ENCODE data around the gene GPM6B. TPM values are rescaled to one million over a fixed set of nuclear protein-coding genes. Genes with fewer than 3 reads are reported as not detected.

The GPM6B gene
- total and polyA plus RNA-seq, 2 of the 4 experiments (the other 2 are of a cell fraction), result 4.2 to 5.9 TPM

DNA sequence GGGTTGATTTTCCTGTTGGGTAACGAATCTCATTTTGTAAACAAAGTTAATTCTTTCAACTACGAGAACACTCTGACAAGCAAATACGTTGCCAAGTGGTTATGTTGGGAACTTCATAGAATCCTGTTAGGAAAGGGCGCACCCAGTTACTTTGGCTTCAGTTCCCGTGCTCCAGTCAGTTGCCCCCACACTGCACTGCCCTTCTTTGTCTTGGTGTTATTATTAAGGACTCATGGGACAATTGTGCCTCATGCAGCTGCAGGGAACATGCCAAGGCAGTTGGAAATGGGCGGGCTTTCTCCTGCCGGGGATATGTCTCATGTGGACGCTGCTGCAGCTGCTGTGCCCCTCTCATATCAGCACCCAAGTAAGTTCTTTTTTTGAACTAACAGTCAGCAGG is 53.4 kb downstream of the GPM6B start:
- Histone ChIP-seq H3K4ac (ENCODE audit: low read depth, low read length) (no peak overlapping the region), H2AK5ac (ENCODE audit: low read depth, low read length) (no peak overlapping the region), H4K5ac (ENCODE audit: low read depth, low read length) (no peak overlapping the region), H3K9ac (ENCODE audit: low read depth, low read length) (no peak overlapping the region), H3K23ac (ENCODE audit: low read depth, low read length) (no peak overlapping the region), H4K91ac (ENCODE audit: insufficient read depth, low read depth, low read length) (no peak overlapping the region), H3K9me1 (ENCODE audit: insufficient read depth, low read length) (no peaks in the 10 kb centered on the region), H2AFZ (replicated peaks; ENCODE audit: low read length, poor library complexity) (no peak overlapping the region), H3K14ac (replicated peaks; ENCODE audit: low read depth, low read length) (no peak overlapping the region), H2AK9ac (replicated peaks; ENCODE audit: low read depth, low read length, poor library complexity) (no peak overlapping the region), H4K20me1 (ENCODE audit: insufficient read depth, low read length) (no peaks in the 10 kb centered on the region), H3K9me3 (ENCODE audit: control insufficient read depth, insufficient read depth, low read length) (no peaks in the 10 kb centered on the region), H3K27ac (ENCODE audit: insufficient read depth, low read length) (no peak overlapping the region), H2BK120ac (ENCODE audit: low read depth, low read length) (no peak overlapping the region), H2BK20ac (ENCODE audit: low read depth, low read length) (no peak overlapping the region), H2BK15ac (ENCODE audit: low read depth, low read length) (no peak overlapping the region), H3K4me3 (ENCODE audit: insufficient read depth, low read depth, low read length) (no peak overlapping the region), H3K36me3 (ENCODE audit: control insufficient read depth, insufficient read depth, low read length) (peaks cover 28% of the 10 kb centered on the region), H3K56ac (ENCODE audit: extremely low read depth, insufficient read depth, low read length) (no peak overlapping the region), H4K8ac (ENCODE audit: low read depth in 2 of 2, low read length in 2 of 2) (no peak overlapping the region), H3K79me1 (ENCODE audit: low read depth in 1 of 2, low read length in 2 of 2) (no peaks in the 10 kb centered on the region), H3K18ac (ENCODE audit: low read depth, low read length) (no peak overlapping the region), H2BK5ac (ENCODE audit: low read depth, low read length, poor library complexity, severe bottlenecking) (no peak overlapping the region), H3K4me1 (ENCODE audit: control insufficient read depth, insufficient read depth, low read length) (no peaks in the 10 kb centered on the region), H3K4me2 (ENCODE audit: low read depth, low read length) (no peak overlapping the region), H3K27me3 (ENCODE audit: control insufficient read depth, insufficient read depth, low read length) (no peaks in the 10 kb centered on the region)
- in situ Hi-C loops (cut with MboI; ENCODE audit: low sequenced_read_pairs) (loop anchor here (10.0 kb wide), 1 partner anchor 261 kb away; the partner anchor contains the start of gene GEMIN8), dilution Hi-C loops (cut with HindIII; ENCODE audit: low sequenced_read_pairs, unreplicated experiment) (no loop called here), intact Hi-C loops (cut with micrococcal nuclease) (no loop called here)
- WGBS, 2 experiments (ENCODE audit: extremely low coverage in 2 of 2, insufficient read length in 1 of 2), result no CpG with 5 or more reads among the region's 8 CpGs
- CTCF ChIA-PET, result no interaction called here
- DNase-seq, result no peak
- BruUV-seq (replicated peaks), result no TSS peak
- no peak for ATAC-seq (ENCODE audit: low read depth)
- no peak for TF ChIP-seq RCOR1 (IDR thresholded peaks at IDR 0.05; ENCODE audit: insufficient replicate concordance, low read length)
- TF ChIP-seq NFE2L2 (IDR thresholded peaks at IDR 0.05; ENCODE audit: low read depth, low read length), result no peak
- POLR2A ChIA-PET (ENCODE audit: unreplicated experiment), result no interaction called here

Measured in IMR-90 (cell line).